ENCODE results near the gene MKS1. TPM values are rescaled to one million over a fixed set of nuclear protein-coding genes. Genes with fewer than 3 reads are reported as not detected.

MKS1 gene
- total RNA-seq, 1 experiment from 2014 or later: 24.8 TPM

DNA sequence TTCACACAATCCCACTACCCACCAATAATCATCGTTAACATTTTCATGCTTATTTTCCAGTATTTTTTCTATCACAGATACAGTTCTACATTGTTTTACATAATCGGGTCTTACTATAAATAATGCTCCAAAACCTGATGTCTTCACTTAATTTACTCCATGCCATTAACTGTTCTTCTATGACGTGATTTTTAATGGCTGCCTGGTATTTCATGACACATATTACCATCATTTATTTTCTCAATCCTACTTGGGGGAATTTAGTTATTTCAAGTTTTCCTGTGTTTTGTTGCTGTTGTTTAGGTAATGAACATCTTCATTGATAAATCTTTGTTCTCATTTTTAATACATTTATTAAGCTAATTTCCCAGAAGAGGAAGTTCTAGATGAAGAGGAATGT lies 34.0 kb upstream of the MKS1 start:
- Histone ChIP-seq H3K27ac (ENCODE audit: insufficient read length, low read depth, low read length) (no peak overlapping the region), H3K18ac (ENCODE audit: insufficient read length, low read depth, low read length) (no peak overlapping the region), H2BK12ac (ENCODE audit: insufficient read length, low read depth, low read length) (no peak overlapping the region), H3T11ph (ENCODE audit: low read length) (no peak overlapping the region), H3K23me2 (ENCODE audit: insufficient read length, low read depth, low read length, poor library complexity, severe bottlenecking) (peaks cover 8% of the 10 kb centered on the region), H2AK5ac (ENCODE audit: insufficient read length, low read length) (no peak overlapping the region), H4K91ac (ENCODE audit: insufficient read length, low read depth, low read length) (no peak overlapping the region), H3K4me1 (ENCODE audit: insufficient read depth, low read length) (no peaks in the 10 kb centered on the region; the same call in 1 of the 2 replicates), H3K79me2 (ENCODE audit: insufficient read depth, low read length) (no peaks in the 10 kb centered on the region), H2BK120ac (ENCODE audit: low read depth, low read length, poor library complexity, severe bottlenecking) (no peak overlapping the region), H3K4ac (ENCODE audit: low read depth, low read length) (no peak overlapping the region), H4K20me1 (ENCODE audit: control insufficient read depth, insufficient read depth, insufficient read length) (no peaks in the 10 kb centered on the region), H3K23ac (ENCODE audit: insufficient read length, low read depth, low read length) (no peak overlapping the region), H3K56ac (ENCODE audit: insufficient read length, low read depth, low read length) (no peak overlapping the region), H3K79me1 (ENCODE audit: insufficient read depth, low read depth, low read length, poor library complexity, severe bottlenecking) (no peaks in the 10 kb centered on the region), H2AFZ (ENCODE audit: low read length) (no peak overlapping the region), H3K14ac (ENCODE audit: insufficient read depth, low read length) (no peak overlapping the region), H3K9me3 (ENCODE audit: control insufficient read depth, low read depth, low read length) (peaks cover 8% of the 10 kb centered on the region), H2BK15ac (ENCODE audit: low read depth, low read length) (no peak overlapping the region), H4K8ac (replicated peaks; ENCODE audit: insufficient read length, low read depth, low read length) (no peak overlapping the region), H2BK5ac (ENCODE audit: insufficient read length, low read length) (no peak overlapping the region), H4K5ac (ENCODE audit: insufficient read length, low read depth, low read length) (no peak overlapping the region), H3K27me3 (ENCODE audit: insufficient read depth, low read length) (peaks cover 32% of the 10 kb centered on the region), H3K9ac (ENCODE audit: extremely low read depth, insufficient read length, low read length) (no peak overlapping the region), H2BK20ac (ENCODE audit: low read depth, low read length, poor library complexity, severe bottlenecking) (no peak overlapping the region), H3K4me2 (ENCODE audit: insufficient read depth, insufficient read length, low read length) (no peak overlapping the region)
- Mint-ChIP-seq H3K27me3 (ENCODE audit: low read depth) (peaks cover 81% of the 10 kb centered on the region), H3K27ac (no peak overlapping the region), H3K9me3 (peaks cover 9% of the 10 kb centered on the region in 2 experiments), H3K36me3 (ENCODE audit: insufficient read depth in 1 of 3, low read depth in 3 of 3) (peaks cover 0 to 6% (median 6%) of the 10 kb centered on the region in 3 experiments; a peak in 4 of 7 replicates), H3K4me3 (no peak overlapping the region), H3K4me1 (peaks cover 5 to 13% of the 10 kb centered on the region in 2 experiments)
- no peak for DNase-seq
- WGBS (ENCODE audit: extremely low coverage, insufficient read length, low lambda C conversion rate): 100% methylated on average over 1 of the region's 3 CpGs
- TF ChIP-seq CTCF (conservative IDR thresholded peaks at IDR 0.05): no peak
